Stimulated activated CD8-positive, alpha-beta memory T cell treated with anti-CD3 and anti-CD28 coated beads, Interleukin-7, amount 100 ng/mL, for 24 hours (primary cell): Measurements from ENCODE around the gene ATP1A4.

ENCODE experiments used
- DNase-seq: peaks from one replicate; pipeline ENCODE4 v3.0.0-alpha.2; 2020; ENCODE audit warnings: low read depth

The ATP1A4 gene

DNA sequence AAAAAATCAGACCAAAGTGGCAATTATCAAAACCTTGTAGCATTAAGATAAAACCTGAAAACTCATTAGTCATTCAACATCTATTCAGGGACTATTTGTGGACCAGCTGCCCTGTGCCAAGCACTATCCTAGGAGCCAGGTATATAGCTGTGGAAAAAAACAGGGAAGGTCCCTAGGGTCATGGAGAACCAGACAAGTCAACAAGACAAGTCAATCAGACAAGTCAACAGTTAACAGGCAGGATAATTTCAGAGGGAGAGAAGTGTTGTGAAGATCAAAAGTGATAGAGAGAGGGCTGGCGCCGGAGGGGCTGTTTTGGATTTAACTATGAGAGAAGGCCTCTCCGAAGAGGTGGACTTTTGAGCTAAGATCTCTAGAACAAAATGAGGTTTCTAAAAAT, 3.3 kb upstream of the ATP1A4 start:
- DNase-seq: no peak

DNA sequence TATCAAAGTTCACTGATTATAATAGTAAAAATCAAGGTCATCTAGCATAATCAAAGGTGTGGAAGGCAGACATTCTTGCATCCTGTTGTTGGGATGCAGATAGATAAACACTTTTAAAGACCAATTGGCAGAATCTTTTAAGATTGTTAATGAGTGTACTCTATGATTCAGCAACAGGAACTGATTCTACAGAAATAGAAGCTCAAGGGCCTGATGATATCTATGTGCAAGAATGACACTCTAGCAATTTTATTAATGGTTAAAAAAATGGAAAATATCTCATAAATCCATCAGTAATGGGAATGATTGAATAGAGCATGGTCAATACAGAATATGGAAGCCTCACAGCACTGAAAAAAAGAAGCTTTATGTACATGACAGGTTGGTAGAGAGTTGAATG, 2.2 kb upstream of the ATP1A4 start:
- DNase-seq: no peak

DNA sequence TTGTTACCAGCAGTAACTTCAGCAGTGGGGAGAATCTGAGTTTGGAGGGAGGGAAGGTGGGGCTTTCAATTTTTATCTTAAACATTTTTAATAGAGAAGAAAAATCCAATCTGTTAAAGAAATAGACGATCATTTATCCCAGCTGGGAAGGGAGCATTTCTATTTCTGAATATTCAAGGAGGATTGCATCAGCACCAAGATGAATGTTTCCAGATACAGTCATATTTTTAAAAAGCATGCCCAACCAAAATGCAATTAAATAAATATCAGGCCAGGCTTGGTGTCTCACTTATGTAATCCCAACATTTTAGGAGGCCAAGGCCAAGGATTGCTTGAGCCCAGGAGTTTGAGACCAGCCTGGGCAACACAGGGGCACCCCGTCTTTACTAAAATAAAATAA, 1.7 kb upstream of the ATP1A4 start:
- no peak for DNase-seq

DNA sequence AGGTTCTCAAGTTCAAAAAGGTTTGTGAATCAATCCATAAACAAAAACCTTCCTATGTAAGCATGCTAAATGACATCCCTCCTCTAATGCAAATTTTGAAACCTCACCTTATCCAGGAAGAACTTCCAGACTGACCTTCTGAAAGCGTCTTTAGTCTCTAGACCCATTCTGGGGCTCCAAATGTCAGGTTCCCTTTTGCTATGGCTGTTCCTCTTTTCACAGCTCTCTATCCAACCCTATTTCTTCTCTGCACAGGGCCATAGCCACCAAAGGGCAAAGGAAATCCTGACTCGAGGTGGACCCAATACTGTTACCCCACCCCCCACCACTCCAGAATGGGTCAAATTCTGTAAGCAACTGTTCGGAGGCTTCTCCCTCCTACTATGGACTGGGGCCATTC, 3.4 kb downstream of the ATP1A4 start:
- DNase-seq: no peak

DNA sequence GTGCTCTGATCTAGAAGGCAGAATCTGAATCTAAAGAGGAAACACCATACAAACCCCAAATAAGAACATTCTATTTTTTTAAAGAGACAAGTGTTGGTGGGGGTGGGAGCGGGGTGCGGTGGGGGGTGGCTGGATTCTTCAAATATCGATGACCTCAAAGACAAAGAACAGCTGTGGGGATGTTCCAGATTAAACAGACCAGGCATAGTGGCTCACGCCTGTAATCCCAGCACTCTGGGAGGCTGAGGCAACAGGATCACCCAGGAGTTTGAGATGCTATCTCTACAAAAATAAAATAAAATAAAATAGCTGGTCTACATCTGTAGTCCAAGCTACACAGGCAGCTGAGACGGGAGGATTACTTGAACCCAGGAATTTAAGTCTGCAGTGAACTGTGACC, 5.0 kb downstream of the ATP1A4 start:
- no peak for DNase-seq

DNA sequence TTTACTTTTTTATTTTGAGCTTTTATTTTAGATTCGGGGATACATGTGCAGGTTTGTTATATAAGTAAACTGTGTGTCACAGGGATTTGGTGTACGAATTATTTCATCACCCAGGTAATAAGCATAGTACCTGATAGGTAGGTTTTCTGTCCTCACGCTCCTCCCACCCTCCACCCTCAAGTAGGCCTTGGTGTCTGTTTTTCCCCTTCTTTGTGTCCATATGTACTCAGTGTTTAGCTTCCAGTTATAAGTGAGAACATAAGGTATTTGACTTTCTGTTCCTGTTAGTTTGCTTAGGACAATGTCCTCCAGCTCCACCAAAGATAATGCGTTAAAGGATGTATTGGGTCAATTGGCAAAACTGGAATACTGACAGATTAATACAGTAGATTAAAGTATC, 5.8 kb downstream of the ATP1A4 start:
- no peak for DNase-seq

DNA sequence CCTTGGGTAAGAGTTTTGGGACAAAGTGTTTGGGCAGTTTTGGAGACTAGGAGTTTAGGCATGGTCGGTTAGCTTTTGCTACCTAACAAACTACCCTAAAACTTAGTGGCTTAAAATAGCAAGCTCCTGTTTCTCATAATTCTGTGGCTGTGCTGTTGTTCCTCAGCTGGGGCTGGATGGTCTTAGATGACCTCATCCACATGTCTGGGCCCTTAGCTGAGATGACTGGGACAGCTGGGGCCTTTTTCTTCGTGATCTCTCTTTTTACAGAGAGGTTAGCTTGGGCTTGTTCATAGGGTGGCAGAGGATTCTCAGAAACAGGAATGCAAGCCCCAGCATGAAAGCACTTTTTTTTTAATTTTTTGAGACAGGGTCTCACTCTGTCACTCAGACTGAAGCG, 6.6 kb downstream of the ATP1A4 start:
- no peak for DNase-seq

DNA sequence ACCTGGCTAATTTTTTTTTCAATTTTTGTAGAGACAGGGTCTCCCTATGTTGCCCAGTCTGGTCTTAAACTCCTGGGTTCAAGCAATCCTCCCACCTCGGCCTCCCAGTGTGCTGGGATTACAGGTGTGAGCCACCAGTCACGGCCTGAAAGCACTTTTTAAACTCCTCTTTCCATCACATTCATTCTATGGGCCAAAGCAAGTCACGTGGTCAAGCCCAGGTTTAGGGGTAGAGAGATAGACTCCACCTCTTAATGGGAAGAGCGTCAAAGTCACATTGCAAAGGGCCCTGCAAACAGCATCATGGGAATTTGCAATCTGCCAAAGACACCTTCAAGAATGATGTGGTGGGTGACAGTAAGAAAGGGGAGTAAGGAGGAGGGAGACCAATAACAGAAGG, 7.1 kb downstream of the ATP1A4 start:
- no peak for DNase-seq

DNA sequence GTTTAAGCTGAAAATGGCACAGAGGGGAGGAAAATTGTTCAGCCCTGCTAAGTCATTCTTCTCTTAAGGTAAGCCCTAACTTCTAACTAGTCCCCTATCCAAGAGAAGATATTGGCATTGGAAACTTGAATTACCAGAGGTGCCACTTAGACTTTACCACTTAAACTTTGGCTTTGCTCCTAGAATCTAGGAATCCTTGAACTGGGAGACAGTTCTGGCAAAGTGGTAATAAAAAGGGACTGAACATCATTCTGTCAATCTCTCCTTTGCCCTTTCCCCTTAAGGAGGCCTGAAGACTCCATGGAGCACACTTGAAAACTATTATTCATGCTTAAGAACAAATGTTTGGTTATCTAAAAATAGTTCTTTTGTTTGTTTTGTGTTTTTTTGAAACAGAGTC, 8.4 kb downstream of the ATP1A4 start:
- no peak for DNase-seq

DNA sequence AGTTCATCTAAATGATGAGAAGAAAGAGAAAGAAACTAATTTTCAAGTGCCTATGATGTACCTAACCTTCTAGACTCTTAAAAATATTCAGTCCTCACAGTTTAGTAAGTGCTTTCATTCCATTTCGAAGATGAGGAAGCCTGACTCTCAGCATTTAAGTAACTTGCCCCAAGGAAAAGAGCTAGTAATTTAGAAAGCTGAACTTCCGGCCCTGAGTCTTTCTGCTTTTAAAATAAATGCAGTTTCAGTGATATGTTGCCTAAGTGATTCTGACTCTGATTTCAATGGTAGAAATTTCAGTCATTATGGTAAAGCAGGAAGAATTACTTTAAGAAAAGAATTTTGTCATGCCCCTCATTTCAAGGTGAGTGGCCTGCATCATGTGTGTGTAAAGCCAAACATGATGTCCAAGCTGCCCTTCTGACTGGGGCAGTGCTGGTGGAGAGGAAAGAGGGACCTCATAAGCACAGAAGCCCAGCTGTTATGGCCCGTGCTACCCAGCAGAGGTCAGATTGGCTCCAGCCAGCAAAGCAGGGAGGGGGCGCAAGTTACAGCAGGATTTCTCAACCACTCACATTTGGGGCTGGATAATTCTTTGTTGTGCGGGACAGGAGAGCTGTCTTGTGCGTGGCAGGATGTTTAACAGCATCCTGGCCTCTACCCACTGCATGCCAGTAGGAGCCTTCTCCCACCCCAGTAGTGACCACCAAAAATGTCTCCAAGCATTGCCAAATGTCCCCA, 10.7 kb downstream of the ATP1A4 start:
- no peak for DNase-seq

DNA sequence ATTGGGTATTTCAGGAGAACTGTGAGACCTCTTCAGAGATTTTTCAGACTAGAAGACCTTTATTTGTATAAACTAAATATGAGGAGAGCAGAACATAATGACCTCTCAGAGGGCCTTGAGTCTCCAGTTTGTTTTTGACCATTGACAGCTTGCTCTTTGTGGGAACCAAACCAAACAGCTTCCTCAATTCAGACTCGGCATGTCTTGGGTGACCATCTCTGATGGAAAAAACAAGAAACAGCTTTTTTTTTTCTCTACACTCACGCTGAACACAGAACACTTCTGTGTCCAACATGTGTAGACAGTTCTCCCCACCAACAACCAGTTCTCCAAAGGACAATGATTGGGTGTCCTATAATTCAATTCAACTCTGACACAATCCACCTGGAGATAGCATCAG, 11.5 kb downstream of the ATP1A4 start:
- DNase-seq: no peak

DNA sequence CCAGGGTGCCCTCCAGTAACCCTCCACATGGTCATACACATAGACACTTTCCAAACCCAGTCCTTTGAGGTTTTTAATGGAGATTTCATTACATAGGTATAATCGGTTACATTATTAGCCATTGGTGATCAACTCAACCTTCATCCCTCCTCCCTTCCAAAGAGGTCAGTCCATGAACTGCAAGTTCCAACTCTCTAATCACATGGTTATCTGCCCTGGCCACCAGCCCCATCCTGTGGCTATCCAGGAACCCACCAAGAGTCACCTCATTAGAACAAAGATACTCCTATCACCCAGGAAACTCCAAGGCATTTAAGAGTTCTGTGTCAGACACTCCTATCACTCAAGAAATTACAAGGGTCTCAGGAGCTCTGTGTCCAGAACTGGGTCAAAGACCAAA, 12.2 kb downstream of the ATP1A4 start:
- no peak for DNase-seq

DNA sequence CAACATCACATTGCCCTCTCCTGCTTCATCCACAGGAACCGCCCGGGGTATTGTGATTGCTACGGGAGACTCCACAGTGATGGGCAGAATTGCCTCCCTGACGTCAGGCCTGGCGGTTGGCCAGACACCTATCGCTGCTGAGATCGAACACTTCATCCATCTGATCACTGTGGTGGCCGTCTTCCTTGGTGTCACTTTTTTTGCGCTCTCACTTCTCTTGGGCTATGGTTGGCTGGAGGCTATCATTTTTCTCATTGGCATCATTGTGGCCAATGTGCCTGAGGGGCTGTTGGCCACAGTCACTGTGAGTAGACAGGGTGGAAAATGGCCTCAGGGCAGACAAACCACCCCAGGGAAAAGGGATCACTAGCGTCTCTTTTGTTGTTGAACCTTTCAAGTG, 12.7 kb downstream of the ATP1A4 start:
- DNase-seq: no peak

DNA sequence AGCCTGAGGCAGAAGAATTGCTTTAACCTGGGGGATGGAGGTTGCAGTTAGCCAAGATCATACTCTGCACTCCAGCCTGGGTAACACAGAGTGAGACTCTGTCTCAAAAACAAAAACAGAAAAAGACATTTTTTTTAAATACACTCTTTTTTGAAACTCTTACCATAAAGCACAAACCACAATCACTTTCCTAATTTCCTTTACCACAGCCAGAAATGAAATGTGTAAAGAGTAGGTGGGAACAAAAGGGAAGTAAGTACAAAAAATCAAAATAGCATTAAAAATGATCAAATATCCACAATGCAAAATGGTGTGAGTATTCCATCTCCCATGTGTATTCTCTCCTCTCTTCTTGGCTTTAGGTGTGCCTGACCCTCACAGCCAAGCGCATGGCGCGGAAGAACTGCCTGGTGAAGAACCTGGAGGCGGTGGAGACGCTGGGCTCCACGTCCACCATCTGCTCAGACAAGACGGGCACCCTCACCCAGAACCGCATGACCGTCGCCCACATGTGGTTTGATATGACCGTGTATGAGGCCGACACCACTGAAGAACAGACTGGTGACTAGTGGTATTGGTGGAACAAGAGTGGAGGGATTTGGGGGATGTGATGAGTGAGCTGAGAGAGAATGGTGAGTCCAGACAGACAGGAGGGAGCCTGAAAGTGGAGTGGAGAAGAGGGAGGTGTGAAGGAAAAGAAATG, 14.9 kb downstream of the ATP1A4 start:
- no peak for DNase-seq

DNA sequence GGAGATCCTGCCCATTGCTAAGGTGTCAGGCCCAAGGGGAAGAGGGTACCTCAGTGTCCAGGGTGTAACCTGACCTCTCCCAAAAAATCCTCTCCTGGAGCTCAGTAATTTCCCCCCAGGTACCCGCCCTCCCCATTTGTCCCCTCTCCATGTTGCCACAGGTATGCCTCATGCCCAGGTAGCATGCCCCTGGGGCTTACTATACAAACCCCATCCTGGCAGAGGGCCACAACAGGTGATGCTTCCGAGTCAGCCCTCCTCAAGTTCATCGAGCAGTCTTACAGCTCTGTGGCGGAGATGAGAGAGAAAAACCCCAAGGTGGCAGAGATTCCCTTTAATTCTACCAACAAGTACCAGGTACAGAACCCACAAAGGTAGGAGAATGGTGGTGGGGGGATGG, 15.7 kb downstream of the ATP1A4 start:
- DNase-seq: no peak

DNA sequence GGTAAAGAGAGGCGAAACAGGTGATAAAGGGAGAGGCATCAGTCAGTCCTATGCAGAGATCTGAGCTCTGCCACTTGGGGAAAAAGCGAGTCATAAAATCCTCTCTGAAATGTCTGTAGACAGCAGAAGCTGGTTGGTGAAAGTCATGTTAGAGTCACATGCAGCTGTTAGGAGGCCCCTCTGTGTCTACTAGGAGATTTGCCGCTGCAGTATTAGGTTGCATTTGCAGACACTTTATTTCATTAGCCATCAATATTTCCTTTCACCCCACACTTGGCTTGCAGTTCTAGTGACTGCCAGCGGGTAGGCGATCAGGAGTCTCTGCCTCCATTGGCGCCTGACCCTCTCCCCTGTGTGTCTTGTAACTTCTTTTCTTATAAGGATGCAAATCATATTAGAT, 16.2 kb downstream of the ATP1A4 start:
- DNase-seq: no peak

DNA sequence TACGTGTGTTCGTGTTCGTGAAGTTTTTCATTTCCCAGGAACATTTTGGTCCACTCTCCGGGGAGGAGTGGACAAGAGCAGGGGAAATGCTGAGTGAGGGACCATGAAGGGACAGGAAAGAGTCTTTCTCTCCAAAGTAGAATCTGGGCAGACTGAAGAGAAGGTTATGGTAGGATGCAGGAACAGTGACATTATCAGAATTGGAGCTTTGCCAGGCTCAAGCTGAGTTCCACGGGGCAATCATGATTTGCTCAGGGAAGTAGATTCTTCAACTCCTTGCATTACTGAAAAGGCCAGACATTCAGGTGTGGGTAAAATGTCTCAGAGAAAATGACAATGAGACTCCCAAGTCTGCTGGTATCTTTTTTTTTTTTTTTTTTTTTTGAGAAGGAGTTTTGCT, 16.6 kb downstream of the ATP1A4 start:
- DNase-seq: no peak

DNA sequence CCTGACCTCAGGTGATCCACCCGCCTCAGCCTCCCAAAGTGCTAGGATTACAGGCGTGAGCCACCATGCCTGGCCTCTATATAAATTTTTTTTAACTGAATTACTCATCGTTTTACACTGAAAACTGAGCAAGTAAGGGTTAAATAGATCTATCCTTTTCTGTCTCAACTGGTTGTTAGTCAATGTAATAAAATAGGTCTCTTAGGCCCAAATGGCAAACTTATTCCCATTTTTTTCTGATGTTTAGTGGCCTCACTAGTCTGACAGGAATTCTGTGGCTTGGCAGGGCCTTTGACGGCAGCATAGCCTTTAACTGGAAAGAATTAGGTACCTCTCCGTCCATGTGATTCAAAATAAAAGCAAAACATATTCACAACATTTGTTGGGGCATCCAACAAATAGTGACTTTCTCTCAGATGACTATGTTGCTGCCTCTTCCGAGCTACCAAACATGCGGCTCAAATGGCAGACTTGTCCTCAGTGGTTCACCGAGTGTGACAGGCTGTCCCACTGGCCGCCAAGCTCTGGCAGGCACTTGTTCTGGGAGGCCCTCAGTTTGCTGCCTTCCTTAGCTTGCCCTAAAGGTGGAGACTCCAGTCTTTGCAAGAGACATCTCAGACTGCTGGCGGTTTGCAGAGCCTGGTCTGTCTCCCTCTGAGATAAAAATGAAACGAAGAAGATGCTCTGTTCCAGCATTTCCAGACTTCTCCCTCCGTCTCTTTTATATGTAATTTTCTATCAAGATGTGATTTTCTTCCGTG, 17.4 kb downstream of the ATP1A4 start:
- DNase-seq: no peak

DNA sequence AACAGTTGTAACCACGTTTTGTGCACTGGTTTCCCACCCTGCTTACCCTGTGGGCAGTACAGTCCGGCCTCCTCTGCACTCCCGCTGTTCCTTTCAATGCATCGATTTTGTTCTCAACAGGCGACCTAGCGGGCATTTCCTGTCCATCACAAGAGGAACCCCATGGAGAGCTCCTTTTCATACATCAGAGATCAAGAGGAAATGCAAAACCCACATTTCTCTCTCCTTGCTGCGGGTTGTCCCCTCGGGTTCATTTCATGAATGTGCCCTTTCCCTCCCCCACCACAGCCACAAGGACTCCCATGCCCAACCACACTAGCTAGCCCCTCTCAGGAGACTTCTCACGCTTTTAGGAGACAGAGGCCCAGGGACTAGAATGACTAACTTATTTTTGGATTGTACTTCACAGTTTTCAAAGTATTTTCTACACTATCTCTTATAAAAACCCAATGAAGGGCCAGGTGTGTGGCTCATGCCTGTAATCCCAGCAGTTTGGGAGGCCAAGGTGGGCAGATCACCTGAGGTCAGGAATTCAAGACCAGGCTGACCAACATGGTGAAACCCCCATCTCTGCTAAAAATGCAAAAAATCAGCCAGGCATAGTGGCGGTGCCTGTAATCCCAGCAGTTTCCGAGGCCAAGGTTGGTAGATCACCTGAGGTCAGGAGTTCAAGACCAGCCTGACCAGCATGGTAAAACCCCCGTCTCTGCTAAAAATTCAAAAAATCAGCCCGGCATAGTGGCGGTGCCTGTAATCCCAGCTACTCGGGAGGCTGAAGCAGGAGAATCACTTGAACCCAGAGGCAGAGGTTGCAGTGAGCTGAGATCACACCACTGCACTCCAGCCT, 18.4 kb downstream of the ATP1A4 start:
- no peak for DNase-seq

DNA sequence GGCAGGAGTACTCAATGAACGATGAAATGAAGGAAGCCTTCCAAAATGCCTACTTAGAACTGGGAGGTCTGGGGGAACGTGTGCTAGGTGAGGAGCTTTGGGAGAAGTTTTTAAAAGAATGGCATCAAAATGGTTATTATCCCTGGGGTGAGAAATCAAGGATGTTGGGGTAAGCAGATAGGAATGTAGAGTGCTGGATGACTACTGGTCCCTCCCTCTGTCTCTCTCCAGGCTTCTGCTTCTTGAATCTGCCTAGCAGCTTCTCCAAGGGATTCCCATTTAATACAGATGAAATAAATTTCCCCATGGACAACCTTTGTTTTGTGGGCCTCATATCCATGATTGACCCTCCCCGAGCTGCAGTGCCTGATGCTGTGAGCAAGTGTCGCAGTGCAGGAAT, 20.0 kb downstream of the ATP1A4 start:
- no peak for DNase-seq

DNA sequence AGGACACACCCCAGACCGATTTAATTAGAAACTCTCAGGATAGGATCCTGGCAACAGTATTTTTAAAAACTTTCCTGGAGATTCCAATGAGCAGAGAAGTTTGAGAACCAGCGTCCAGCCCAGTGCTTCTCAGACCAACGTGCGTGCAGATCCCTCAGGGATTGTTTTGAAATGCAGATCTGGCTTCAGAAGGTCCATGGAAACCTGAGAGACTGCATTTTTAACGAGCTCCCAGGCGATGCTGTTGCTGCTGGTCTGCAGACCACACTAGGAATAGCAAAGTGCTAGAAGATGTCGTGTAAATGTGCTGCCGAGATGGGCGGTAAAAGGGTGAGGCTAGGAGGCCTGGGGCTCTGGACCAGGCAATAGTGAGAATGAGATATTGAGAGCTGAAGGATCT, 20.6 kb downstream of the ATP1A4 start:
- no peak for DNase-seq

DNA sequence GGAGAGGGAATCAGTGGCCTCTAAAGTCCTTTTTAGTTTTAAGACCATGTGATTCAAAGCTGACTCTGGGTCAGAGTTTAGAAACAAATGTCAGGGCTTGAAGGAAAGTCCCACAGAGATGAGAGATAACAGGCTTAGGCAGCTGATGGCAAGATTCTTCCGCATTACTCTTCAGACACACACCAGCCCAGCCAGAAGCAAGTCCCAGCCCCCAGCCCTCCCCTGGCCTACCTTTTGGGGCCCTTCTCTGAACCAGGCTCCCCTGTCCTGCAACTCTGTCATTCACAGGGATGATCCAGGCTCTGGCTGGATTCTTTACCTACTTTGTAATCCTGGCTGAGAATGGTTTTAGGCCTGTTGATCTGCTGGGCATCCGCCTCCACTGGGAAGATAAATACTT, 25.8 kb downstream of the ATP1A4 start:
- DNase-seq: no peak
